OCI-LY7 (cell line): ENCODE data around the gene FRMD5.

Experiments used
- CTCF ChIP-seq: fragments of 200-600 bp; sonication (generic); conservative IDR thresholded peaks from 2 replicates; pipeline ENCODE4 v1.5.1; 2014; ENCODE audit warnings: mild to moderate bottlenecking, antibody characterized with exemption, low read length, moderate library complexity, mixed read lengths
- EZH2phosphoT487 ChIP-seq: fragments of 200-600 bp; sonication (generic); IDR thresholded peaks from 2 replicates; pipeline ENCODE4 v1.6.1; 2018; ENCODE audit warnings: low read depth, borderline replicate concordance, mild to moderate bottlenecking, mixed run types, antibody characterized with exemption, low read length, moderate library complexity, mixed read lengths

- TF ChIP-seq CTCF (no peak), EZH2phosphoT487 (no peak)
Observed at GRCh38 chr15:44208956-44209355, 13.9 kb upstream of the FRMD5 start.
